Stimulated activated CD4-positive, alpha-beta T cell treated with anti-CD3 and anti-CD28 coated beads, Interleukin-2, amount 100 ng/mL, for 24 hours (primary cell): Measurements from ENCODE around the gene CREB5.

Experiments
- DNase-seq, 2 donors: peaks; one replicate each; pipeline ENCODE4 v3.0.0-alpha.2; 2020

The CREB5 gene

GRCh38 chr7:28724563-28724962 lies 312.2 kb downstream of the CREB5 start:
- no peak for DNase-seq

GRCh38 chr7:28725045-28725642 lies 312.8 kb downstream of the CREB5 start:
- no peak for DNase-seq

GRCh38 chr7:28725911-28726310 lies 313.6 kb downstream of the CREB5 start:
- DNase-seq, result no peak

- DNase-seq, result no peak
Measured at GRCh38 chr7:28726555-28726954, 314.2 kb downstream of the CREB5 start.

- no peak for DNase-seq
Measured at GRCh38 chr7:28729281-28729680, 317.0 kb downstream of the CREB5 start.

GRCh38 chr7:28729727-28730126 lies 317.4 kb downstream of the CREB5 start:
- DNase-seq, result no peak

- no peak for DNase-seq
Measured at GRCh38 chr7:28731092-28731658, 318.9 kb downstream of the CREB5 start.

GRCh38 chr7:28732071-28732869 lies 320.0 kb downstream of the CREB5 start:
- DNase-seq, result no peak

GRCh38 chr7:28733035-28733434 lies 320.7 kb downstream of the CREB5 start:
- DNase-seq, result no peak

GRCh38 chr7:28738412-28738811 lies 326.1 kb downstream of the CREB5 start:
- no peak for DNase-seq

GRCh38 chr7:28739128-28739527 lies 326.8 kb downstream of the CREB5 start:
- DNase-seq, result no peak

GRCh38 chr7:28739826-28740225 lies 327.5 kb downstream of the CREB5 start:
- DNase-seq, result no peak

GRCh38 chr7:28744951-28745350 lies 332.6 kb downstream of the CREB5 start:
- no peak for DNase-seq

GRCh38 chr7:28745351-28745750 lies 333.0 kb downstream of the CREB5 start:
- DNase-seq, result no peak

- DNase-seq, result no peak
Measured at GRCh38 chr7:28747404-28747803, 335.1 kb downstream of the CREB5 start.

GRCh38 chr7:28747854-28748253 lies 335.5 kb downstream of the CREB5 start:
- no peak for DNase-seq

- DNase-seq, result no peak
Measured at GRCh38 chr7:28748346-28748745, 336.0 kb downstream of the CREB5 start.

- no peak for DNase-seq
Measured at GRCh38 chr7:28748933-28749584, 336.7 kb downstream of the CREB5 start.

GRCh38 chr7:28749638-28750037 lies 337.3 kb downstream of the CREB5 start:
- no peak for DNase-seq

- DNase-seq, result no peak
Measured at GRCh38 chr7:28750981-28751380, 338.7 kb downstream of the CREB5 start.

- DNase-seq, result no peak
Measured at GRCh38 chr7:28753613-28754012, 341.3 kb downstream of the CREB5 start.

- DNase-seq, result no peak
Measured at GRCh38 chr7:28754027-28754426, 341.7 kb downstream of the CREB5 start.

- no peak for DNase-seq
Measured at GRCh38 chr7:28754447-28754846, 342.1 kb downstream of the CREB5 start.

GRCh38 chr7:28755255-28755654 lies 342.9 kb downstream of the CREB5 start:
- DNase-seq, result no peak
